HuH-7 (cell line): ENCODE results near the gene FGGY.
"Not testable (repeated sequence)": the region's sequence is repeated elsewhere in the genome, so short reads cannot be mapped to it uniquely, and the experiment has no call there.

Source experiments
- DNase-seq: peaks from one replicate; pipeline ENCODE4 v3.0.0; 2011; ENCODE audit warnings: low spot score

Gene FGGY

DNA sequence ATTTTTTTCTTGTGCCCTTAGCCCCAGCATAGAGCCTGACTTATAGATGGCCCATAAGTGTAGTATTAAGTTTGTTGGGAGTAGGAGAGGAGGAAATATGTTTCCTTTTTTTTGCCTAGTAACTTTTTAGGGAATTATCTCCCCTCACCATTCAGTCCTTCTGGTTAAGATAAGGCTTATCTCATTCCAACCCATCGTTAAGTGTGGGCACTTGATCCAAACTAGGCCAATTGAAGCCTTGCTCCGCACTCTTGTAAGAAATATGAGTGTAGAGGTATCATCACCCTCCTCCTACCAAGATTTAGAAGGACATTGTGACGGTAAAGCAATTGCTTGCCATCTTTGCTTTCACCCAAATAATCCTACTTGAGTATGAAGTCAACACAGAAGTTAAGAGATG is 8.8 kb upstream of the FGGY start:
- no peak for DNase-seq

DNA sequence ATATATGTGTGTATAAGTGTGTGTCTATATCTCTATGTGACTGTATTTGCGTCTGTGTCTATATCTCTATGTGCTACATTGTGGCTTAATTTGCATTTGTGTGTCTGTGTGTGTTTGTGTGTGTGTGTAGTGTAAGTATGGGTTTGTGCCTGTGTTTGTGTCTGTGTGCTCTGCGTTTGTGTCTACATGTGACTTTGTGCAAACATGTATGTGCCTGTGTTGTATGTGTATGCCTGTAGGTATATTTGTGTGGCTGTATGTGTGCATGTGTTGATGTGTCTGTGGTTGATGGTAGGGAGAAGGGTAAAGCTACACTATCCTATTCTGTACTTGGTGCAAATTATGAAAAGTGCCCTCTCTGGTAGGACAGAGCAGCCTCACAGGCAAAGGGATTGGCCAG is 7.3 kb upstream of the FGGY start:
- DNase-seq, result no peak

DNA sequence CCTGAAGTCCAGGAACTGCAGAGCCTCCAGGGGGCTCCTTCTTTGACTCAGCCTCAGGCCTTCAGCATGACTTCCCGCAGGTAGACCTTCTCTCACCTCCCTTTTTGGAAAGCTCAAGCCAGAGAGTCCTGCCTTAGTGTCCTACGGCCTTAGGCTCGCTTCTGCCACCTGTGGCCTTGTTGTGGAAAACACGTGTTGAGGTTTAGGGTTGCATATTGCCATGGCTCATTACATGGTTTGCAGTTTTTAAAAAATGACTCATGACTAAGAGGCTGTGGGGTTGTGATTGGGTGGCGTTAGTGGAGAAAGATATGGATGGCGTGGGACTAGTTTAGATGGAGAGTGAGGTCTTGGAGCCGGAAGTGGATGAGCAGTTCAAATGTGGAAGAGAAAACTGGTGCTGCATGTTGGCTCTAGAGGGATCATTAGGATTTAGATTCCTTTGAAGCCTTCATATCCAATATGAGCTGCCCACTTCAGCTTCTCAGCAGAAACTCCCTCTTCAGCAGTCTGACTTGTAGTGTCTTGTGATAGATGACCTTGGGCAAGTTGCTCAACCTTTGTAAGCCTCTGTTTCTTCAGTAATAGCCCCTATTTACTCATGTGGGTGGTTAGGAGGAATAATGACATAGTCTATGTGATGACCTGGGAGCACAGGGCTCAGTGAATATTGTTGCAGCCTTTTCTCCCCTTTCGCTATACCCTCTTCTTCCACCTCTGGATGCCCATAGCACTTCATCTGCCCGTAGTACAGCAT is 6.5 kb upstream of the FGGY start:
- peak; percentile 48 for DNase-seq

DNA sequence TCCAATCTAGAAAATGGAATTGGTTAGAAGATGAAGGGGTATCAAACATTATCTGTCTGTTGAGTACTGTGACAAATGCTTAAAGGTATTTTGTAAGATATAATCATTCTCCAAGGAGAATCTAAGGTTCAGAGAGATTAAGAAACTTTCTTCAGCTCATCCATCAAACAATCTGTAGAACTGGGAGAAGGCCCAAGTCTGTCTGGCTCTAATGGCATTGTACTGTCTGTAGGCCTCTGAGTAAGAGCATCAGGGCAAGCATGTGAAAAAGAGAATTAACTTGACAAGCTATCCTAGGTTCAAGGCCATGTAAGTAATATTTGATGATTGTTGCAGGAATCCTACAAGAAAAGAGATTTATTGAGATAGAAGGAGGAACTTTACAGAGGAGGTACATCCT is 5.3 kb upstream of the FGGY start:
- DNase-seq, result no peak

DNA sequence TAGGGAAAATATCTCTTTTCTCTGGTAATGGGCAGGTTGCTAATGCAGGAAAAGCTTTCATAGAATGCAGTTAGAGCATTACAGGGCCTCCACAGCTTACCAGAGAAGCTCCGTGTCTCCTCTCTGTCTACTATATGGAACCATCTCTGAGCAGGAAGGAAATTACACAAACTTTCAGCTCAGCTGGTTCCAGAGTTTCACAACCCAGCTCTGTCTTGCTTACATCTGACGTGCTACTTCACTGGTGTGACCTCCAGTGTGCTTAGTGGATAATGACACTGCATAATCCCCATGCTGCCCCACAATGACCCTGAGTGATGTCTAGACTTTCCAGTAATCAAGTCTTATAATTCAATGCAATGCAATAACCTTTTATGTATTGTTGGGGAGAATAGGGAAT is 4.3 kb upstream of the FGGY start:
- peak; percentile 52 for DNase-seq

DNA sequence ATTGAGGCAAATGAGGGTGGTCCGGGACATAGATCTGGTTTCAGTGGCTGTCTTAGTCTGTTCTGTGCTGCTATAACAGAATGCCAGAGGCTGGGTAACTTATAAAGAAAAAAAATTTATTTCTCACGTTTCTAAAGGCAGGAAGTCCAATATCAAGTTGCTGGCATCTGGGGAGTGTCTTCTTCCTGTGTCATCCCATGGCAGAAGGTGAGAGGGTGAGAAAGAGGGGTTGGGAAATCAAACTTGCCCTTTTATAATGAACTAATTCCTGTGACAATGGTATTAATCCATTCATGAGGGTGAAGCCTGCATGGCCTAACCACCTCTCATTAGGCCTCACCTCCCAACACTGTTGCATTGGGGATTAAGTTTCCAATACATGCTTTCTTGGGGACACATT is 3.7 kb upstream of the FGGY start:
- no peak for DNase-seq

DNA sequence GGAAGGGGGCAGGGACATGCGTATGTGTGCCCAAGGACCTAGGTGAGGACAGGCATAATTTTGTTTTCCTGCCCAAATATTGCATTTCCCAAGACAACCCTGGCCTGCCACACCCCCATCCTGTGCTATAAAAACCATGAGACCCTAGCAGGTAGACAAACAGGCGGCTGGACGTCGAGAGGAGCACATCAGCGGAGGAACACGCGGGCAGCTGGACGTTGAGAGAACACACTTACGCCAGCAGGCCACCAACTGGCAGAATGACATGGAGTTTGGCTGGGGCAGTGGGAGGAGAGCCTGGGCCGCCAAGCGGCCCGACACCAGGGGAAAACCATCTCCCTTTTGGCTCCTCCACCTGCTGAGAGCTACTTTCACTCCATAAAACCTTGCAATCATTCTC is 3.0 kb upstream of the FGGY start:
- DNase-seq, result no peak

DNA sequence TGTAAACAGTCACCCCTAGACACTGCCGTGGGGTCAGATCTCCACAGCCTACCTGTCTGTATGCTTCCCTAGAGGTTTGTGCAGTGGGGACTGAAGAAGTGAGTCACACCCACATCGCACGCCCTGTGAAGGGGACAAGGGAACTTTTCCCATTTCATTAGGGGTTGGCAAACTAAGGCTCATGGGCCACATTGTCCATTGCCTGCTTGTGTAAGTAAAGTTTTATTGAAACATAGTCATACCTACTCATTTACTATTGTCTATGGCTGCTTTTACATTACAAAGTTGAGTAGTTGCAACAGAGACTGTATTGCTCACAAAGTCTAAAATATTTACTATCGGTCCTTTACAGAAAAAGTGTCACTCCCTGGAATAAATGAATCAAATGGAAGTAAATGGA is 2.5 kb upstream of the FGGY start:
- no peak for DNase-seq

DNA sequence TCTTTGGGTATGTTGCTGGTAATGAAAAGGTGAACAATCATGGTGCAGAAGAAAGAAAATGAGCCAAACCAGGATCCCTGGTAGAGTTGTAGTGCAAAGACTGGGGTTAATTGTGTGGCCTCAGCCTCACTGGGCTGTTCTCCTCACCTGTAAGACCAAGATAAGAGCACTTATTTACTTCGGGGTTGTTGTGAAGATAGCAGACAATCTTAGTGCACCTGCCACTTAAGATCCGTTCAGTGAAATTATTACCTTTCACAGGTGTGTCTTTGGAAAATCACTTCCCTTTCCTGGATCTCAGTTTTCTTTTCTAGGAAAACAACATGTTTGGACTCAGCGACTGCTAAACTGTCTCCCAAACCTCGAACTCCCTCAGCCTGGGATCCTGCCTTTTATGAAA is 1.3 kb upstream of the FGGY start:
- no peak for DNase-seq

DNA sequence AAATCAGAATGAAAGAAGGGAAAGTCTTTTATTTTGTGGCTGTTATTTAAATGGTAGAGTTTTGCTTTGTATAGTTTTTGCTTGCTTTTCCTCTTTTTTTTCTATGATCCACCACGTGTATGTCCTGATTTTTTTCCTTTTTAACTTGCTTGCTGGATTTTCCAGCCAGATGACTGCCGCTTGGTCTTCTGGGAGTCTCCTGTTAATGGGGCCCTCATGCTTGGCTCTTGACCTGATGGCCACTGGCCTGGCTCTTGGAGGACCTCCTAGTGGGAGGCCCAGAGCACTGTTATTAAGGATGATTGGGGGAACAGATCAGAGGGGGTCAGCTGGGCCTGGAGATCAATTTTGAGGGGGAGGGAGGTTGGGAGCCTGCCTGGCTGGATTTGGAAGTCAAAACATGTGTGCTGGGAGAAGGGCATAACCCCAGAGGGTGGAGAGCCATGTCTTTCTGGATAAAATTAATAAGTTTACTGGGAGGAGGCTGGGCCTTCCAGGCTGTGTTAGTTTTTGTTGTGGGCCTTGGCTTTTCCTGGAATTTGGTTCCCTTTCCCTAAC is 1.2 kb downstream of the FGGY start:
- DNase-seq, result no peak

DNA sequence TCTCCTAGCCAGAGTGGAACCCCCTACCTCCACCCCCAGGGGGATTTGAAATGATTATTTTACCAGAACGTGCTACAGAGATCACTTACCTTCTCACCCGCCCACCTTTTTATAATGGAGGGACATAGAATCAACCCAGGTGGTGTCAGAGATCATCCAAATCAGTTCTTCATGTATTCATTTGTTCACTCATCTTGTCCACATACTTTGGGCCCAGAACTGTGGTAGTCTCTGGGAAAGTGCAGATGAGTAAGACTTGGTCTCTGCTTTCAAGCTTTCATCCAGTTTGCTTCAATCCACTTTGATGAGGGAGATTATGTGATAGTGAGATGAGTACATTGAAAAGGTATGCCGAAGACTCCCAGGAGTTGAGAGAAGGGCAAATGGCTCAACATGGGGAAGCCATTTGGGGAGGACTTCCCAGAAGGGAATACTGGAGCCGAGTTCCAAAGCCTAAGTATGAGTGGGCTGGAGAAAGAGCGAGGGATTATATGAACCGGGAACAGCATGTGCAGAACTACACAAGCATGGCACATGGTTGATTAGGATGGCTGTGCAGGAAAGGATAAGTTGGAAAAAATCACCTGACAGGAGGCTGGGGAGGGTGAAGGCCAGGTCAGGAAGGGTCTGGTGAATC is 1.9 kb downstream of the FGGY start:
- DNase-seq, result no peak

DNA sequence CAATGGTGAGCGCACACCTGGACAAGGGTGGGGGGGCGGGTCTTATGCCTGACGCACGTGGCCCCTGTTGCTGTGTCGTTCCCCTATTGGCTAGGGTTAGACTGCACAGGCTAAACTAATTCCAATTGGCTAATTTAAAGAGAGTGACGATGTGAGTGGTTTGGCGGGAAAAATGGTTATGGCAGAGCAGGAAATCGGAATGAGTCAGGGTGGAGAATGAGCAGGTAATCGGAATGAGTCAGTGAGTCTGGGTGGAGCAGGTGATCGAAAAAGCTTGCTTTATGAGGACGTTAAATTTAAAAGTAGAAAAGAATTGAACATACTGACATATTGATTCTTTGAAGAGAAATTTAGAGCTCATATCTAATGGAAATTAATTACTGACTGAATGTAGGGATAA is 2.8 kb downstream of the FGGY start:
- DNase-seq, result not testable (repeated sequence)

DNA sequence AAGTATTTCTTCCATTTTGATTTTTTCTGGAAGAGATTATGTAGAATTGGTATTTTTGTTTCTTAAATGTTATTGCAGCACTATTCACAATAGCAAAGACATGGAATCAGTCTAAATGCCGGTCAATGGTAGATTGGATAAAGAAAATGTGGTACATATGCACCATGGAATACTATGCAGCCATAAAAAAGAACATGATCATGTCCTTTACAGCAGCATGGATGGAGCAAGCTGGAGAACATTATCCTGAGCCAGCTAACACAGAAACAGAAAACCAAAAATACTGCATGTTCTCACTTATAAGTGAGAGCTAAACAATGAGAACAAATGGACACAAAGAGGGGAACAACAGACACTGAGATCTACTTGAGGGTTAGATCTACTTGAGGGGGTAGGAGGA is 5.4 kb downstream of the FGGY start:
- no peak for DNase-seq

DNA sequence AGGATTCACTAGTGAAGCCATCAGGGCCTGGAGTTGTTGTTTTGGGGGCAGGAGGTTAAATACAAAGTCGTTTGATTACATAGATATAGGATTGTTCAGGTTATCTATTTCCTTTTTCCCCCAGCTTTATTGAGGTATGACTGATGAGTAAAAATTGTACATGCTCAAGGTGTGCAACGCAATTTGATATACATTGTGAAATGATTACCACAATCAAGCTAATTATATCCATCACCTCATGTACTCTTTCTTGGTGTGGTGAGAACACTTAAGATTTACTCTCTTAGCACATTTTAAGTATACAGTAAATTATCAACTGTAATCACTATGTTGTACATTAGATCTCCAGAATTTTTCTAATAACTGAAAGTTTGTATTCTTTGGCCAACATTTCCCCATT is 6.0 kb downstream of the FGGY start:
- no peak for DNase-seq

DNA sequence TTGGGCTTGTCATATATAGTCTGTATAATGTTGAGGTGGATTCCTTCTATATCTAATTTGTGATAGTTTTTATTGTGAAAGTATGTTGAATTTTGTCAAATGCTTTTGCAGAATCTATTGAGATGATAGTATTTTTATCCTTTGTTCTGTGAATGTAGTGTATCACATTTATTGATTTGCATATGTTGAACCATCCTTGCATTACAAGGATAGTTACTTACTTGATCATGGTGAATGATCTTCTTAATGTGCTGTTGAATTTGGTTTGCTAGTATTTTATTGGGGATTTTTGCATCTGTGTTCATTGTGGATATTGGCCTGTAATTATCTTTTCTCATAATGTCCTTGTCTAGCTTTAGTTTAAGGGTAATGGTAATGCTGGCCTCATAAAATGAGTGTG is 8.3 kb downstream of the FGGY start:
- no peak for DNase-seq

DNA sequence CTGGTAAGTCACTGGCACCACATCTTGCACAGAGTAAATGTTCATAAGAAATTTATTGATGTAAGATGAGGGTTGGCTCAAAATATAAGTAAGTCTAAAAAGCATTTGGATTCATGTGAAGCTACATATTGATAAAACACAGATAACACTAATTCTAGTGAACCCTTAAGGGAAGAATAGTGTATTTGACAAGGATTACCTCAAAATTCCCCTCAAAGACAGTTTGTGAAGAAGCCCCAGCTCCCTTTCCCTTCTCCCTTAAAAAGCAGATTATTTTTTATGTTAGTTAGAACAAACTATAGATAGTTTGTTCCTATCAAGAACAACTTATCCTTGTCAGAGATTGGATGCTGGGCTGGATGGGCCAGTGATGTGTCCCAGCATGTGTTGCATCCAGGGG is 10.7 kb downstream of the FGGY start:
- DNase-seq, result no peak

DNA sequence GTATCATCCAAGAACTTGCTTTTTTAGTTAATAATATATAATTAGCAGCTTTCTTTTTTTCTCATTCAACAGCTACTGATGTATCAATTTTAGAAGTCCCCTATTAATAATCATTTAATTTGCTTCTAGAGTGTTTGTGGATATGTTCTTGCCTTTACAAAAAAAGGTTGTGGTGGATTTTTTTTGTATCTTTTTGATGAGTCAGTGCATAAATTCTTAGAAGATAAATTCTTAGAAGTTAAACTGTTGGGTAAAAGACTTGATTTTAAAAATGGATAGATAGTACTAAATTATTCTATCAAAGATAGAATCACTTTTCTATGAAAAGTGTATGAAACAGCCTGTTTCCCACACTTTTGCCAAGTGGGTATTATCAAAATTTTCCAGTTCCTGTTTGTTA is 11.9 kb downstream of the FGGY start:
- no peak for DNase-seq

DNA sequence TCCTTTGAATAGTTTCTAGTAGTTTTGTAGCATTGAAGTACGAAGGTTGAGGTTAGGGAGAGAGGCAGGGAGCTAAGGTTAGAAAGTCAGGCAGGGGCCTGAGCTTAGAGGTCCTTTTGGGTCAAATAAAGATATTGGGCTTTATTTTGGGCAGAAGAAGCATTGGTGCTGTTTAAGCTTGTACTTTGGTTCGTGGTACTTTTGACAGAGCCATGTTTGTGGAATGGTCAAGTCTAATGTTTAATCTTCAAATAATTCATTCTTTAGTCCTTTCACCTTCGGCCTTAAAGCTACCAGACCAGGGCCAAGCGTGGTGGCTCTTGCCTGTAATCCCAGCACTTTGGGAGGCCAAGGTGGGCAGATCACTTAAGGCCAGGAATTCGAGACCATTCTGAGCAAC is 12.5 kb downstream of the FGGY start:
- DNase-seq, result no peak

DNA sequence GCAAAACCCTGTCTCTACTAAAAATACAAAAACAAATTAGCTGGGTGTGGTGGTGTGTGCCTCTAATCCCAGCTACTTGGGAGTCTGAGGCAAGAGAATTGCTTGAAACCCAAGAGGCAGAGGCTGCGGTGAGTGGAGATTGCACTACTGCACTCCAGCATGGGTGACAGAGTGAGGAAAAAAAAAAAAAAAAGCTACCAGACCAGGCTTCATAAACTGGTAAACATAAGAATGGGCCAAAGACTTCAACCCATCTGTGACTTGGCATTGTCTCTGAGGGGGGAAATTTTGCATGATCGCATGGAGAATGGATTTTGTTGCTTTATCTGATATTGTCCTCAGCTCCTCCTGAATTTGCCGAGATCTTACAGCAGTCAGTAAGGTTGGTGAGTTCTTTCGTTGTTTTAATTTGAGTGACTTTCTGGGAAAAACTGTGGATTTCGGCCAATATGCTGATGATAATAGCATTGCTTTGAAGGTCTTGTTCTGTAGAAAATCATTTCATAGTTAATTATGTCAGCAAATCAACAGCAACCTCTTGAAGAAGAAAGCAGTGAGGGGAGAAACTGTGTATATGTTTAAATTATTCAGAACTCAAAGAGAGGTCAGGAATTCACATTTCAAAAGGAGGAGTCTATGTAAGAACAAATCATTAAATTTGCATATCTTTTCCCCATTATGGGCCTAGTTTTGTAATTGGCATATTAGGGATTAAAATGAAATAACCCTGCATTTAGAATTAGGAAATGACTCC is 13.1 kb downstream of the FGGY start:
- DNase-seq, result no peak

DNA sequence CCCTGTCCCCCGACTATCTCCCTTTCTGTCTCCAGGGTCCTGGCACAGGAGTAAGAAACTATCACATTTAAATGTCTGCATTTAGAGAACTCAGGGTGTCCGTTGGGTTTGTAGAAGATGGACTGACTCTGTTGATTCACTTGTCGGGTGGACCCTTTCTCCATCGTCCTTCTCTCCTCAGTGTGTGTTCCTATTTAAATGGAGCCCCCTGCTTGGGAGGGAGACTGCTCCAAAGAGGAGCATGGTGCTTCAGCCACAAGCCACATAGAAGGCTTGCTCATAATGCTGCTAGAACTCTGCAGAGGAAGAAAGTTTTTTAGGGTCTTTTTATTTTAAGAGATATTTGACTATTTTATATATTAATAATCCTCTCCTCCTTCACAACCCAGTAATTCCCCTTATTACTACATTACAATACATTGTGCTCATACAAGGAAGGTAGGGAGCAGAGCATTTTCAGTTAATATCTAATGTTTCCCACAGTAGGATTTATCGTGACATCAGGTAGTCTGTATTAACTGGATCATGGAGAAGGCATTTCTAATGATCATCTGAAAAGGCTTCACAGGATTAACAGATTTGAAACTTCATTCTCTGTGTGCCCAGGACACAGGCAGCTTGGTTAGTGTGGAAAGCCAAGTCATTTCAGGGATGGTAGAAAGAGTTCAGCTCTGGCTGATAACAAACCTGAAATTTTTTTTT is 13.8 kb downstream of the FGGY start:
- no peak for DNase-seq

DNA sequence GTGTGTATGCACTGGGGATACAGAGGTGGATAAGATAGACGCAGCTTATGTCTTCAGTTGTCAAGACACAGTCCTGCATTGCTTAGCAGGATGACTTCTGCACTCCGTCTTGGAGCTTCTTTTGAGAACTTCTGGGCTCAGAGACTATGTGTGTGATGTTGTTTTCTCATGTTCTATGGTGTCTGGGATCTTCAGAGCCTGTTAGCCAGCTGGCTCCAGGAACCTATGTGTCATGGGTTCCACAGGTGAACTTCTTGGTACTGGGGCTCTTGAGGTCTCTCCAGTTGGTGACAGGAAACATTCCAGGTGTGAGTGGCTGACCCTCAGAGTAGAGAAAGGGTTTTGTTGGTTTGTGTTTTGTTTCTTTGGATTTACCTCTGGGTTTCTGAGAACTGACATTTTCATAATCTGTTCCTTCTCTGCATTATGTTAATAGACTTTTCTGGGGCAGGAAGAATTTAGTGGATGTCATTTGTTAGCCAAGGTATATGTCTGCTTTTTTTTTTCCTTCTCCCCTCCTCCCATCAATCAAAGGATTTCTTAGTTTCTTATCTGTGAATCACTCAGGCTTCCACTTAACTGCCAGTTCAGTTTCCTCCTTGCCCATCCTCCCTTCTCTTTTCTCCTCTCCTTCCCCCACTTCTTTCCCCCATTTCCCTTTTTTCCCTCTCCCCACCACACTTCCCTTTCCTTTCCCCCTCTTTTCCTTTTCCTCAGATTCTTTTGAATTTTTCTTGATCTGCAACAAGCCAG is 18.1 kb downstream of the FGGY start:
- no peak for DNase-seq
